HepG2 (cell line): ENCODE measurements around the gene RDH11. TPM values are rescaled to one million over a fixed set of nuclear protein-coding genes. Genes with fewer than 3 reads are reported as not detected.

Experiments used
- ATRX ChIP-seq: sonication (generic); formaldehyde crosslinking; IDR thresholded peaks from 2 replicates; pipeline ENCODE4 v1.4.0; 2020; ENCODE audit warnings: missing genetic modification reagents, borderline replicate concordance
- FOXP4 ChIP-seq: sonication (generic); formaldehyde crosslinking; IDR thresholded peaks from 2 replicates; pipeline ENCODE4 v1.4.0; 2020; ENCODE audit warnings: missing genetic modification reagents
- KAT2B ChIP-seq: fragments of 150-350 bp; IDR thresholded peaks from 2 replicates; pipeline ENCODE4 v1.6.1; 2014; ENCODE audit warnings: low read depth, low read length, borderline replicate concordance
- KDM2A ChIP-seq: sonication (generic); formaldehyde crosslinking; IDR thresholded peaks from 2 replicates; pipeline ENCODE4 v1.4.0; 2020; ENCODE audit warnings: low read depth, missing genetic modification reagents, borderline replicate concordance
- NCOR1 ChIP-seq: fragments of 200-600 bp; sonication (generic); IDR thresholded peaks from 2 replicates; pipeline ENCODE4 v1.7.0; 2017; ENCODE audit warnings: antibody characterized with exemption, low read length, borderline replicate concordance
- NFYB ChIP-seq: sonication (generic); formaldehyde crosslinking; IDR thresholded peaks from 2 replicates; pipeline ENCODE4 v1.4.0; 2020; ENCODE audit warnings: missing genetic modification reagents
- PRPF4 ChIP-seq: fragments of 200-400 bp; formaldehyde crosslinking; IDR thresholded peaks from 2 replicates; pipeline ENCODE4 v1.6.1; 2016; ENCODE audit warnings: low read length, low read depth; ENCODE audit not compliant: poor library complexity, severe bottlenecking
- RFX5 ChIP-seq: IDR thresholded peaks from 2 replicates; pipeline ENCODE4 v1.6.1; 2011; ENCODE audit warnings: low read depth, low read length, improper control_type of control experiment
- TEF ChIP-seq: sonication (generic); formaldehyde crosslinking; IDR thresholded peaks from 2 replicates; pipeline ENCODE4 v1.5.0; 2020; ENCODE audit warnings: missing genetic modification reagents
- ZNF317 ChIP-seq: sonication (generic); formaldehyde crosslinking; IDR thresholded peaks from 2 replicates; pipeline ENCODE4 v1.5.0; 2020; ENCODE audit warnings: mild to moderate bottlenecking, missing genetic modification reagents
- ZNF331 ChIP-seq: sonication (generic); formaldehyde crosslinking; IDR thresholded peaks from 2 replicates; pipeline ENCODE4 v1.4.0; 2020; ENCODE audit warnings: missing genetic modification reagents
- ZNF501 ChIP-seq: sonication (generic); formaldehyde crosslinking; IDR thresholded peaks from 2 replicates; pipeline ENCODE4 v1.5.1; 2020; ENCODE audit warnings: mild to moderate bottlenecking, moderate library complexity, missing genetic modification reagents
- ZNF879 ChIP-seq: sonication (generic); formaldehyde crosslinking; IDR thresholded peaks from 2 replicates; pipeline ENCODE4 v1.8.1; 2023; ENCODE audit warnings: missing genetic modification reagents
- ZSCAN21 ChIP-seq: sonication (generic); formaldehyde crosslinking; IDR thresholded peaks from 2 replicates; pipeline ENCODE4 v1.8.0; 2022; ENCODE audit warnings: mild to moderate bottlenecking, missing genetic modification reagents, moderate library complexity, borderline replicate concordance
- ZSCAN22 ChIP-seq: sonication (generic); formaldehyde crosslinking; IDR thresholded peaks from 2 replicates; pipeline ENCODE4 v1.4.0; 2020; ENCODE audit warnings: mild to moderate bottlenecking, missing genetic modification reagents
- polyA plus RNA-seq, 8 experiments: library from polyadenylated mRNA; depleted of rRNA in 3 of 8; stranded (reverse) in 7 of 8; unstranded in 1 of 8; fragments of >200 nt; fragmentation: Illumina TruSeq in 4 of 8; extraction: Trizol in 4 of 8; gene quantifications; 2 replicates each; pipeline versions ENCODE4 v1.2.1 to v1.2.3, GENCODE V29; 2011 to 2016; ENCODE audit warnings: low read depth in 4 of 8, missing spikeins in 1 of 8, mixed read lengths in 1 of 8; ENCODE audit not compliant: insufficient read depth in 1 of 8
- total RNA-seq, 5 experiments: library from RNA; depleted of rRNA; stranded (reverse); fragments of >200 nt; fragmentation: Illumina TruSeq; extraction: Trizol; gene quantifications; 2 replicates each; pipeline ENCODE4 v1.2.3, GENCODE V29; 2016; ENCODE audit warnings: low read depth in 1 of 5
- TF ChIP-seq, protein P1 (sequence below): sonication (generic); formaldehyde crosslinking; IDR thresholded peaks from 2 replicates; pipeline ENCODE4 v1.8.1; 2023; ENCODE audit warnings: mild to moderate bottlenecking, missing genetic modification reagents, borderline replicate concordance
- TF ChIP-seq, protein P2 (sequence below): sonication (generic); formaldehyde crosslinking; IDR thresholded peaks from 2 replicates; pipeline ENCODE4 v1.9.0; 2021; ENCODE audit warnings: missing genetic modification reagents, mild to moderate bottlenecking, borderline replicate concordance
- TF ChIP-seq, protein P3 (sequence below): IDR thresholded peaks from 2 replicates; pipeline ENCODE4 v1.6.1; 2016; ENCODE audit warnings: missing genetic modification reagents, missing compliant biosample characterization
- TF ChIP-seq, protein P4 (sequence below), 2 experiments: sonication (generic) in 1 of 2; formaldehyde crosslinking in 1 of 2; IDR thresholded peaks; 2 replicates each; pipeline versions ENCODE4 v1.4.0 to v1.6.1; 2016 to 2020; ENCODE audit warnings: borderline replicate concordance in 1 of 2, low read depth in 1 of 2, mild to moderate bottlenecking in 1 of 2, missing genetic modification reagents in 1 of 2

RDH11 gene
- total and polyA plus RNA-seq, 2 of the 13 experiments (the other 11 are each of a cell fraction or from before 2014, with no cell fraction given): 106 to 131 TPM

- TF ChIP-seq TEF (CRISPR knock-in tag): no peak
- TF ChIP-seq ZSCAN22: no peak
- no peak for TF ChIP-seq KAT2B
- no peak for TF ChIP-seq ZNF331 (CRISPR knock-in tag)
- TF ChIP-seq ZNF501: peak; percentile 76
- TF ChIP-seq ZNF879: 0 out of 2 replicates have a peak, but pooled peaks have one; percentile 35
- TF ChIP-seq PRPF4: no peak
- TF ChIP-seq FOXP4 (CRISPR knock-in tag): peak; percentile 78
- peak; percentile 75 for TF ChIP-seq ZNF317
- TF ChIP-seq, protein P1, sequence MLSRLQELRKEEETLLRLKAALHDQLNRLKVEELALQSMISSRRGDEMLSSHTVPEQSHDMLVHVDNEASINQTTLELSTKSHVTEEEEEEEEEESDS (CRISPR knock-in tag): no peak
- TF ChIP-seq, protein P2, sequence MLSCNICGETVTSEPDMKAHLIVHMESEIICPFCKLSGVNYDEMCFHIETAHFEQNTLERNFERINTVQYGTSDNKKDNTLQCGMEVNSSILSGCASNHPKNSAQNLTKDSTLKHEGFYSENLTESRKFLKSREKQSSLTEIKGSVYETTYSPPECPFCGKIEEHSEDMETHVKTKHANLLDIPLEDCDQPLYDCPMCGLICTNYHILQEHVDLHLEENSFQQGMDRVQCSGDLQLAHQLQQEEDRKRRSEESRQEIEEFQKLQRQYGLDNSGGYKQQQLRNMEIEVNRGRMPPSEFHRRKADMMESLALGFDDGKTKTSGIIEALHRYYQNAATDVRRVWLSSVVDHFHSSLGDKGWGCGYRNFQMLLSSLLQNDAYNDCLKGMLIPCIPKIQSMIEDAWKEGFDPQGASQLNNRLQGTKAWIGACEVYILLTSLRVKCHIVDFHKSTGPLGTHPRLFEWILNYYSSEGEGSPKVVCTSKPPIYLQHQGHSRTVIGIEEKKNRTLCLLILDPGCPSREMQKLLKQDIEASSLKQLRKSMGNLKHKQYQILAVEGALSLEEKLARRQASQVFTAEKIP (CRISPR knock-in tag): no peak
- TF ChIP-seq ATRX: no peak
- no peak for TF ChIP-seq RFX5
- TF ChIP-seq, protein P3, sequence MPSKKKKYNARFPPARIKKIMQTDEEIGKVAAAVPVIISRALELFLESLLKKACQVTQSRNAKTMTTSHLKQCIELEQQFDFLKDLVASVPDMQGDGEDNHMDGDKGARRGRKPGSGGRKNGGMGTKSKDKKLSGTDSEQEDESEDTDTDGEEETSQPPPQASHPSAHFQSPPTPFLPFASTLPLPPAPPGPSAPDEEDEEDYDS (CRISPR knock-in tag): peak; percentile 52; the same call in 1 of the 2 replicates
- TF ChIP-seq KDM2A (CRISPR knock-in tag): peak; percentile 65; the same call in 1 of the 2 replicates
- TF ChIP-seq, protein P4, sequence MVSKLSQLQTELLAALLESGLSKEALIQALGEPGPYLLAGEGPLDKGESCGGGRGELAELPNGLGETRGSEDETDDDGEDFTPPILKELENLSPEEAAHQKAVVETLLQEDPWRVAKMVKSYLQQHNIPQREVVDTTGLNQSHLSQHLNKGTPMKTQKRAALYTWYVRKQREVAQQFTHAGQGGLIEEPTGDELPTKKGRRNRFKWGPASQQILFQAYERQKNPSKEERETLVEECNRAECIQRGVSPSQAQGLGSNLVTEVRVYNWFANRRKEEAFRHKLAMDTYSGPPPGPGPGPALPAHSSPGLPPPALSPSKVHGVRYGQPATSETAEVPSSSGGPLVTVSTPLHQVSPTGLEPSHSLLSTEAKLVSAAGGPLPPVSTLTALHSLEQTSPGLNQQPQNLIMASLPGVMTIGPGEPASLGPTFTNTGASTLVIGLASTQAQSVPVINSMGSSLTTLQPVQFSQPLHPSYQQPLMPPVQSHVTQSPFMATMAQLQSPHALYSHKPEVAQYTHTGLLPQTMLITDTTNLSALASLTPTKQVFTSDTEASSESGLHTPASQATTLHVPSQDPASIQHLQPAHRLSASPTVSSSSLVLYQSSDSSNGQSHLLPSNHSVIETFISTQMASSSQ (IDR thresholded peaks at IDR 0.05; ENCODE audit: low read depth): peak; percentile 96
- TF ChIP-seq, protein P4 (CRISPR knock-in tag; IDR thresholded peaks at IDR 0.05; ENCODE audit: borderline replicate concordance): peak; percentile 98
- peak; percentile 37; the same call in 1 of the 2 replicates for TF ChIP-seq NFYB
- TF ChIP-seq NCOR1: peak; percentile 95; the same call in 1 of the 2 replicates
- no peak for TF ChIP-seq ZSCAN21 (CRISPR knock-in tag)
These were observed 43.4 kb upstream of the RDH11 start (continued) for GRCh38 chr14:67738740-67739504.
